T47D (cell line): ENCODE measurements around the gene TRPC6.

Experiments used
- DNase-seq, 2 experiments: peaks; one replicate each; pipeline versions ENCODE4 v3.0.0 to v3.0.0-alpha.2; 2011 to 2012; ENCODE audit warnings: low read depth in 1 of 2, low spot score in 1 of 2
- JUND ChIP-seq: IDR thresholded peaks from 2 replicates; pipeline ENCODE4 v1.6.1; 2012; ENCODE audit warnings: low read depth
- in situ Hi-C: cut with HindIII; loops from 2 replicates; pipeline ENCODE4 v1.10.0; 2016; ENCODE audit warnings: low sequenced_read_pairs, low pct_unique_long_range_greater_than_20kb

TRPC6 gene

DNA sequence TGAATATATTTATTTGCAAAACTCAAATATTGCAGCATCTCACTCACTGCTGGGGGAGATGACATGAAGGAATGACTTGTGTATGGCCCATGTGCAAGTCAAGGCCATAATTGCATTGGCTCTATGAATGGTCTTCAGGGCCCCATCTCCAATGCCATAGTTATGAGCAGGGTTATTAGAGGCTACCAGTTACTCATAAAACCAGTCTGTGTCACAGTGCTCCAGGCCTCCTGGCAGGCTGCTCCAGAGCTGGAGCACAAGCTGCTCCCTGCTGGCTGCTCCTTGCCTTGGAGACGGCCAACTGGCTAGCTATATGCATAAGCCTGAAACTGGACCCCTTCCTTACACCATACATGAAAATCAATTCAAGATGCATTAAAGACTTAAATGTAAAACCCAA, 145.7 kb downstream of the TRPC6 start:
- in situ Hi-C loops = no loop called here
- peak in 1 of 2 experiments; percentile 92 for DNase-seq

DNA sequence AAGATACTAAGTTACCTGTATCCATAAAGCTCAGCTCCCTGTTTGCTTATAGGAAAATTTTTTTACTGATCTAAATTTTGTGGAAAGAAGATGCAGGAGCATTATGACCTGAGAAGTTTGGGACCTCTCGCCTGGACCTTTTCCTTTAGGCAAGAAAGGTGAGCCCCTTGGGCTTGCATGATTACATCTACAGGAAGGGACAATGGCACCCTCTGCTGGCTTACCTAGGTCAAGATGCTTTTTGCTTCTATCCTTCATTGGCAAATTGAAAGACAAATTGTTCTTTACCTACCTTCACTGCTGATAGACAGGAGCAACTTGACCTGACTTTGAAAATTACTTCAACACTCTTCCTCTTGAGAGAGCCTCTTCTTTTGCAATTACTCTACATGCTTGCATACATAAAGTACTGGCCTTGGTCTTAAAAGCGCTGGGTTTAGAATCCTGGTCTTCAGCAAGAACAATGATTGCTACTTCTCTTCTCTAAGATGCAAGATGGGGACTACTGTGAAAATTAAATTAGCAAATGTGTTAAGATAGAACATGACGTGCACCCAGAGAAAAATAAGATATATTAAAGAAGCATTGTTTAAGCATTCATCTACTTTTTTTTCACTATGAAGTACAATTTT, 147.2 kb downstream of the TRPC6 start:
- in situ Hi-C loops = no loop called here
- peak in 1 of 2 experiments; percentile 97 for DNase-seq
- no peak for TF ChIP-seq JUND

More for the DNA sequence above, 145.7 kb downstream of the TRPC6 start:
- no peak for TF ChIP-seq JUND

DNA sequence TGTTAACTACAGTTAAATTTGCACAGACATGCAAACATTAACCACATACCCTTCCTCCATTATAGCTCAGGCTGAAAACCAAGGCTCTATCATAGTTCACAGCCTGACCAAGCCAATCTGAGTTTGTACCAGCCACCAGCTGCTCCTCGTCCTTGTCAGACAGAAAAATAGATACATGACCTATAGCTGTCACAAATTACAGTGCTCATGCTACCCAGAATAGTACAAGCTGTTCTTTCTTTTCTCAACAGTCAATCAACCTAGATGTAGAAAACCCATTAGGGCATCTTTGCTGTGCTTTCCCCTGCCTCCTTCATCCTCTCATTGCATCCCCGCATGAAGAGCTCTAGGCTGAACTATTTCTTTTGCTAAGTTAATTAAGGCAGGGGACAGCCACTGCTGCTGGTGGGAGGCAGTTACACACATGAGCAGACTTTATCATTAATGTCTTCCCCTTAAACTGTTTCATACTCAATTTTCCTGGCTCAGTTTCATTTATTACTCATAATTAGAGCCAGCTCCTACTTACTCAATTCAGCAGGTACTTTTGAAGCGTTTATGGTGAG, 148.3 kb downstream of the TRPC6 start:
- TF ChIP-seq JUND = no peak
- in situ Hi-C loops = no loop called here
- DNase-seq = peak in 1 of 2 experiments; percentile 16

DNA sequence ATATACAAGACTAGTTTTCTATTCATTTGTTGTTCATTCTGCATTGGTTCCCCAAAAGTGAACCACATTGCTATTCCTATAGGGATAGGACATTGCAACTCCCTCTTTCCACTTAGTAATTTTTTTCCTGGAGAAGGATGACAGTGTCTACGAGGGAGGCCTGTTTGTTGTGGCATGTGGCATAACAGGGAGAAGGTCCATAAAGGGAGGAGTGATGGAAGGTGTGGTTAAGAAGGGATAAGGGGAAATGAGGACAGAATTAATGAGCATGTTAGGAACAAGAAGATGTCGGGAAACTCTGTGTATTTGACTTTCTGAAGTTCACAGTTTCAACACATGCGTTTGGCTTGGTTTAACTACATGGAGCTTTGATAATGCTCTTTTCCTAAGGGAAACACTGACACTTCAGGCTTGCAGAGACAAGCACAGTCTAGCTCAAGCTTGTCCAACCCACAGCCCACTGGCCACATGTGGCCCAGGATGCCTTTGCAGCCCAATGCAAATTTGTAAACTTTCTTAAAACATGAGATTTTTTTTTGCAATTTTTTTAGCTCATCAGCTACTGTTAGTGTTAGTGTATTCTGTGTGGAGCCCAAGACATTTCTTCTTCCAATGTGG, 149.7 kb downstream of the TRPC6 start:
- peak in 1 of 2 experiments; percentile 43 for DNase-seq
- no peak for TF ChIP-seq JUND
- in situ Hi-C loops = no loop called here

DNA sequence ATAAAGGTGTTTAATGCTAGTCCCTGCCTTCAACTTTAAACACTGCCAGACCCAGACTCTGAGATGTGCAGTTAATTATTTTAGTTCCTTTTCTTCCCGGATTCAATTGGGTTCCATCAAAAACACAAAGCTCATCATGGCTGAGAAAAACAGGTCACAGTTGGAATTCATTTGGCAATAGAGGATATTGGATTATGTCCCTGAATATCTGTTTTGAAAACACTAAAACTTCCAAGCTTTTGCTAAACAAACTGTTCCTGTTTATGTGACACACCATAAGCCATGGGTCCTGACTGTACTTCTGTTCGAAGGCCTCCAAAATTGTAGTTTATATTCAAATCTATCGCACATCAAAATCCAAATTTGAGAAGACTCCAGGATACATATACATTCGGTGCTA, 150.7 kb downstream of the TRPC6 start:
- in situ Hi-C loops = no loop called here
- no peak for DNase-seq
- no peak for TF ChIP-seq JUND

DNA sequence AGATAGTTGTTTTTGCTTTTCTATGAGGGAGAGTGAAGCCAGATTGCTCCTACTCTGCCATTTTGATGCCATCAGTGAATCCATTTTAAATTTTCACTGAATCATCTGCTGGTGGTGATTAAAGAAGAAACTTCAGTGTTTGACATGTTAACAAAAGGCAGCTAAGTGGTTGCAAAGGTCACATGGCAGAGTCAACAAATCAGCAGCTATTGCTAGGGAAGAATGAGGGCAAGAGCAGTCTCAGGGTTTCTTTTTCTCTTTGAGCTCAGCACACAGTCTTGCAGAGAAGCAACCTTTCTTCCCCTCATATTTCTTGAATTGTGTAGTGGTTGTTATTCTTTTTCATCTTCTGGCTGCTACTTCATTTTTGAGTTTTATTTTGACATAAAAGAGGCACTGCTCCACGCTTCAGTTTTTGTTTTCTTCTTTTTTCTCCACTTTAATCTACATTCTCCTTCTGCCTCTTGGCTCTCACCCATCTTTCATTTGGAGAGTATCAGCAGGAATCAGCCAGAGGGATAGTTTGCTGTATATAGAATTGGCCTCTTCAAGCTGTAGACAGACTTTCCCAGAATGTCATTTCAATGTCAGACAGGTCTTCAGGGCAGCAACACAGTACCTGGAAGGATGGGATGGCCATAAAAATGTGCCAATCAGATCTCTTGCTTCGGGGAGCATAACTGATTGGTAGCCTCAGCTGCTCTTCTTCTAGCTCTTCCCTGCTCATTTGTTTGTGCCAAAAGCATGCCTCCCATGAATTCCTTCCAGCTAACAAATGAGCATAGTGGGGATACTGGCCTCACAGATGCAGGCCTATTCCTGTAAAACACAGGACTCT, 153.9 kb downstream of the TRPC6 start:
- in situ Hi-C loops = no loop called here
- DNase-seq = peak in 1 of 2 experiments; percentile 83
- TF ChIP-seq JUND = no peak

DNA sequence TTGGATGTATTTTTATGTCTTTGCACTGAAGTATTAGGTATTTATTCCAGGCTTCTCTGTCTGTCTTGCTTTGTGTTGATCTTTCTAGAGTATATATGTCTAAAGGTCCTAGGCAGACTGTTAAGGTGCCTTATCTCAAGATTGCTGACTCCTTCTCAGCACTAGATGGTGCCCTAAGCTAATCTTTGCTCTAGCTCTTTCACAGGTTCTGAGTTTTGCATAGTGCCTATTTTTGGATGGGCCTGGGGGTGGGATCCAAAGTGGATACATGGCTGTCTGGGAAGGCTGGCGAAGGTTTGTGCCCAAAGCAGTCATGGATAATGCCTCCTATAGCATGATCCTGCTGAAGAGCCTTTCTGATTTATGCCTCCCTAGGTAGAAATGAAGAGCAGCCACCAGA, 154.9 kb downstream of the TRPC6 start:
- no peak for TF ChIP-seq JUND
- in situ Hi-C loops = no loop called here
- peak in 1 of 2 experiments; percentile 76 for DNase-seq

DNA sequence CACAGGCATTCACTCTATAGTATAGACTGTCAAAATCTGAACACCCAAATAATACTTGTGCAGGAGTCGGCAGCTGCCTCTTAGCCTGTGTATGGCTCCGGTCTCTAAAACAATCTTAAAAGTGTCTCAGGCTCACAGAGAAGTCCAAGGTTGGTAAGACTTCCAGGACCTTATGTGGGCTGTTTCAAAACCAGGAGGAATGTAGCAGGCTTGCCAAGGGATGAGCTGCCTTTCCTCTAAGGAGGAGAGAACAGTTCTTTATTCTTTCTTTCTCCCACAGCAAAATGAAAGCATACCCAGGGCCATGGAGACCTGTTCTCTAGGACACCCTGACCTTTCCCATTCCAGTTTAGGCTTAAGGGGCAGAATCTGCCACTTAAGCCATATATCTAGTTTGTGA, 176.5 kb downstream of the TRPC6 start:
- in situ Hi-C loops = no loop called here
- no peak for TF ChIP-seq JUND
- peak in 1 of 2 experiments; percentile 83 for DNase-seq
